ENCODE results near the gene CEP70. TPM values are rescaled to one million over a fixed set of nuclear protein-coding genes. Genes with fewer than 3 reads are reported as not detected.

The CEP70 gene, protein sequence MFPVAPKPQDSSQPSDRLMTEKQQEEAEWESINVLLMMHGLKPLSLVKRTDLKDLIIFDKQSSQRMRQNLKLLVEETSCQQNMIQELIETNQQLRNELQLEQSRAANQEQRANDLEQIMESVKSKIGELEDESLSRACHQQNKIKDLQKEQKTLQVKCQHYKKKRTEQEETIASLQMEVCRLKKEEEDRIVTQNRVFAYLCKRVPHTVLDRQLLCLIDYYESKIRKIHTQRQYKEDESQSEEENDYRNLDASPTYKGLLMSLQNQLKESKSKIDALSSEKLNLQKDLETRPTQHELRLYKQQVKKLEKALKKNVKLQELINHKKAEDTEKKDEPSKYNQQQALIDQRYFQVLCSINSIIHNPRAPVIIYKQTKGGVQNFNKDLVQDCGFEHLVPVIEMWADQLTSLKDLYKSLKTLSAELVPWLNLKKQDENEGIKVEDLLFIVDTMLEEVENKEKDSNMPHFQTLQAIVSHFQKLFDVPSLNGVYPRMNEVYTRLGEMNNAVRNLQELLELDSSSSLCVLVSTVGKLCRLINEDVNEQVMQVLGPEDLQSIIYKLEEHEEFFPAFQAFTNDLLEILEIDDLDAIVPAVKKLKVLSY
- 8.9 and 9.0 TPM in 2 replicates for total RNA-seq

DNA sequence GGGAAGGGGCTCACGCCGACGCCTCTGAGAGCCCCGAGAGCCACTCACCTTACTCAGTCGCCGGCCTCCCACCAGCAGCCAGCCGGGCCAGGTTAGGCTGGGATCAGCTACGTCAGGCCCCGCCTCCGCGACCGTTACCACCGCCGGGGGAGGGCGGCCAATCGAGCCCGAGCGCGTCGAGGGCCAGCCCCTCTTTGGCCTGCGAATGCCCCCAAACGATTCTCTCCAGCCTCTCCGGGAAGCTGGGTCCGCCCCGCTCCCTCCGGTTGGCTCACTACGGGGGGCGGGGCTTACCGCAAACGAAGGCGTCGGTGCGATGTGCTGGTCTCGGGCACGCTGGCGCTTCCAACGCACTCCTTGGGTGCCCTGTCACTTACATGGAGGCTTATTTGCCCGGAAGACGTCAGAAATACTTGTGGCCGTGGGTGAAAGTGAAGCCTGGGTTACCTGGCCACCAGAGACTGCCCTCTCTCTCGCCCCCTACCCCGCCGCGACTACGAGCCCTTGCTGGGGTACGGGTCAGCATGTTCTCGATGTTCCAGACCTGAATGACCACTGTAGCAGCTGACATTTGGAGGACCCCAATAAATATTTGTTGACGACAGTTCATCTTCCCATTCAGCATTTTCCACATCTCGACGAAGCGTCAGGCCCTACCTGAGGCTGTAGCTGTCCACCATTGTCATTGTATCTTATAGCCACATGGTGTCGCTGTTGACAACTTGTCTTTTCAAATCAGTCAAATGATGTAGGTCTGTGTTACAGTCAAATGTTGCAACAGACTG lies at the start of gene CEP70:
Gene CEP70 (minus strand): TSS at position 111 of the 785 bp plus-strand sequence. CDS start 21,333 bp downstream, outside the sequence.

DNA sequence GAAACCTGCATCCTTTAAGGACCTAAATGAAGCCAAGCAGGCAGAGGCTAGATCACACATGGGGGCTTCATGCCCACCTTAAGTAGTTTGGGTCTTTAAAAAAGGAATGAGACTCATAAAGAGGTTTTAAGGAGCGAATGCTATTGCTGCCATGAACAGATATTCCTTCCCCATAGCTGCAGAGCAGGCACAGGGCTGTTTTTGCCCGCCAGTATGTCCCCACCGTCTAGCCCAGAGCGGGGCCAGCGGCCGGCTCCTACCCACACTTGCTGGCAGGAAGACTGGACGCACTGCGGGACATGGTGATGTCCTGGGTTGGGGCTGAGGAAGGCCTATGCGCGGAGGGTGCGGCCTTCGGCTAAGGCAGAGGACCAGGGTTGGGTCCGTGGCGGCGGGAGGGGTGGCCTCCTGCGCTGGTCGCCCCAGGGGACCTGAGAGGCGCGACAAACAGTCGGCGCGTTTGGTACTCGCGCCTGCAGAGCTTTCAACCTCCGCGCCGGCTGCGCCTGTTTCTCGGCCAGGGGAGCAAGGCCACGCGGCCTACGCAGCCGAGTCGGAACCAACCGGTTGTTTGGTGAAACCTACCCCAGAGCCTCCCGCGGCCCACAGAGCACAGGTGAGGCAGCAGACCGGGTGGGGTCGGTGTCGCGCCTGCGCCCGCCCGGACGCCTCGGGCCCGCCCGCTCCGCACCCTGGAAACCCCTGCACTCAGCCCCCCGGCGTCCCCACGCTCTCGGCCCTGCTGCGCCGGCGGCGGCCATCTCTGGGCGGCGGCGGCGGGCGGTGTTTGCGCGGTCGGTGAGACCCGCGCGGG lies 14.5 kb upstream of the CEP70 start, which contains the start of gene FAIM:
Gene FAIM (plus strand): TSS at position 450 of the 814 bp plus-strand sequence. CDS start 10,956 bp downstream, outside the sequence.

Other genes starting within 250 kb of the CEP70 start
- 20.5 and 26.8 TPM in 2 replicates for gene MRAS, start 245.7 kb downstream of the CEP70 start, total RNA-seq
- gene ESYT3, start 159.6 kb downstream of the CEP70 start, total RNA-seq = 0.44 TPM in 1 of 2 replicates, not detected in the other
- gene FAIM, start 14.5 kb upstream of the CEP70 start, total RNA-seq = 4.6 and 9.8 TPM in 2 replicates
- 6.7 and 6.8 TPM in 2 replicates for gene PIK3CB, start 240.7 kb upstream of the CEP70 start, total RNA-seq